GM18870 (cell line): ENCODE measurements around the gene C2CD3.
"Not testable (repeated sequence)": the region's sequence is repeated elsewhere in the genome, so short reads cannot be mapped to it uniquely, and the experiment has no call there.

Experiments used
- ATAC-seq: cut with Tn5 transposase; IDR thresholded peaks from one replicate; pipeline ENCODE4 v1.9.1; 2021; ENCODE audit warnings: moderate library complexity; ENCODE audit not compliant: unreplicated experiment

C2CD3 gene

DNA sequence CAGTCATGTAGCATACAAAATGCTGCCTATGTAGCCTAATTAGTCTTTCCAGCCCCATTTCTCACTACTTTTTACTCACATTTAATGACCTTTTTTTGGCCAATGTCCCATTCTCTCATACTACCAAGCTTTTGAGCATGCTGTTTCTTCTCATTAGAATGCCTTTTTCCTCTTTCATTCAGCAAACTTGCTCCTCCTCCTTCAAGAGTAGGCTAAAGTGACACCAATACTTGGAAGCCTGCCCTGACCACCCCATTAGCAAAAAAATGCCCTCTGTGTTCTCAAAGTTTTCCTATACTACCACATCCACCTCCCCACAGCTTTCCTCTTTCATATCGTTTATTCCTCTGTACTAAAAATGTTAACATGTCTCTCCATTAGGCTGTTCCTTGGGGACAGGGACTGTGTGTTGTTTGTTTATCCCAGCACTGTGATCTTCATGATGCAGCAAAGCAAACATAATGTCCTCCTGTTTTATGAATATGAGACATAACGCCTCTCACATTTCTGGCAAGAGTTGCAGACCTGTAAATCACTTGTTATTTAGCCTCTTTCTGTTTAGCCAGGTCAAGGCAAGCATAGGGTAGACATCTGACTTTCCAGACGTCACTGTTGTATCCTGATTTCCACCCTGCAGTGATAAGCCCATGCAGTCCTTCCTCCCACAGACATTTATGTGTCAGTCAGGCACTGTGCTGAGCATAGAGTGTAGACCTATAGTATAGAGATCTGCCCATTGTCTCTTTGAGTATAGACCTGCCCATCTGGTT, 99.9 kb downstream of the C2CD3 start:
- ATAC-seq: no peak

- no peak for ATAC-seq
Observed at GRCh38 chr11:74069146-74070046, 101.4 kb downstream of the C2CD3 start.

- not testable (repeated sequence) for ATAC-seq
Observed at GRCh38 chr11:74066663-74067062, 104.1 kb downstream of the C2CD3 start.

- not testable (repeated sequence) for ATAC-seq
Observed at GRCh38 chr11:74065534-74065933, 105.3 kb downstream of the C2CD3 start.

GRCh38 chr11:74063628-74064027, 107.2 kb downstream of the C2CD3 start:
- ATAC-seq: not testable (repeated sequence)

GRCh38 chr11:74061599-74061998, 109.2 kb downstream of the C2CD3 start:
- ATAC-seq: not testable (repeated sequence)

GRCh38 chr11:74057249-74058151, 113.3 kb downstream of the C2CD3 start:
- ATAC-seq: no peak

DNA sequence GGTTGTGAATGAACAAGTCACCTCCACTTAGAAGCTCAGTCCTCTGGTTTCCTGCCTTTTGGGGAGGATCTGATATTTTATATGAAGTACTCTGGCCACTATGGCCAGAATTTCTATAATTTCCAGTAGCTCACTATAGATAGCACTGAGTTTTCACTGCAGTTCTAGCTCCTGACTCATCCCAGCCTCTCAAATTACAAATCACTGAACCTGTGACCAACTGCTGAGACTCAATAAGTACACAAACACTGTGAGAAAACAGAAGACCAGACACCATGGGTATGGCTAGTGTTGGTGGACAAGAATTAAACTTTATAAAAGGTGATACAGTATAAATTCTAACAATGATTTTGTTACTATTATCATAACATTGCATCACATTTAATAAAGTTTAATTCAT, 114.9 kb downstream of the C2CD3 start:
- ATAC-seq: no peak

GRCh38 chr11:74050465-74050864, 120.3 kb downstream of the C2CD3 start:
- no peak for ATAC-seq

DNA sequence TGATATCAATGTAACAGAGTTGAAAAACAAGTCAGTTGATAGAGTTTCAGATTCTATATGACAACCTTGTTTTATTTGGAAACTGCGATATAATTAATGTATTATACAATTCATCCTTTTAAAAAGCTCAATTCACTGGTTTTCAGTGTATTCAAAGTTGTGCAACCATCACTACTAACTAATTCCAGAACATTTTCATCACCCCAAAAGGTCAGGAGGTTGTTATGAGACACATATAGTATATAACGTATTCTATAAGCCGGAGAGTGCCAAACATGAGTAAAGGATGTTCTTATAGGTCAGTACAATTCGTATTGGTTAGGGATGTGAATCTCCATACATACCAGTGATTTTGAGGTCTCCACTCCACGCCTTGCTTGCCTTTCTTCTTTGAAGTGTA, 121.8 kb downstream of the C2CD3 start:
- no peak for ATAC-seq

GRCh38 chr11:74044538-74044937, 126.3 kb downstream of the C2CD3 start:
- no peak for ATAC-seq

DNA sequence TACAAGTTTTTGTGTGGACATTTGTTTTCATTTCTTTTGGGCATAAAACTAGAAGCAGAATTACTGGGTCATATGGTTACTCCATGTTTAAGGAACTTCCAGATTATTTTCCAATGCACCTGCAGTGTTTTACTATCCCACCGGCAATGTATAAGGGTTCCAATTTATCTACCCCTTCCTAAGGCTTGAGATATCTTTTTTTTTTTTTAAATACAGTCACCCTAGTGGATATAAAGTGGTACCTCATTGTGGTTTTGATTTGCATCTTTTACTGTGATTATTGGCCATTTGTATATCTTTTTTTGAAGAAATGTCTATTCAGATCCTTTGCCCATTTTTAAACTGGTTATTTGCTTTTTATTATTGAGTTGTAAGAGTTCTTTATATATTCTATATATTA, 127.4 kb downstream of the C2CD3 start:
- ATAC-seq: no peak

GRCh38 chr11:74037309-74037708, 133.5 kb downstream of the C2CD3 start:
- ATAC-seq: no peak

DNA sequence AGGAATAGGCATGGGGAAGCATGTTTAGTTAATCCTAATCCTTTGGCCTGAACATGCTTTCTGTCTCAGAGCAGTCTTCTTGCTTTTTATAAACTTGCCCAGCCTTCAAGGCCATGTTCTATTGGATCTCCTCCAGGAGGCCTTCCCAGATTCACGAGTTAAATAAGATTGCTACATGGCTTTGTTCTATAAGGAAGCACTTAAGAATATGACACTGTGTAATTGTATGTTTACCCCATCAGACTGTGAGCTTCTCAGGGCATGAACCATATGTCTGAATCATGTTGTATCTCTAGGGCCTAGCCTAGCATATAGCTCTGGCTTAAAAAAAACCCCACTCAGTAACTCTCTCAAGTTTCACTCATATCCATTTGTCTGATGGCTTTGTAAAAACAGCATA, 135.5 kb downstream of the C2CD3 start:
- ATAC-seq: no peak

DNA sequence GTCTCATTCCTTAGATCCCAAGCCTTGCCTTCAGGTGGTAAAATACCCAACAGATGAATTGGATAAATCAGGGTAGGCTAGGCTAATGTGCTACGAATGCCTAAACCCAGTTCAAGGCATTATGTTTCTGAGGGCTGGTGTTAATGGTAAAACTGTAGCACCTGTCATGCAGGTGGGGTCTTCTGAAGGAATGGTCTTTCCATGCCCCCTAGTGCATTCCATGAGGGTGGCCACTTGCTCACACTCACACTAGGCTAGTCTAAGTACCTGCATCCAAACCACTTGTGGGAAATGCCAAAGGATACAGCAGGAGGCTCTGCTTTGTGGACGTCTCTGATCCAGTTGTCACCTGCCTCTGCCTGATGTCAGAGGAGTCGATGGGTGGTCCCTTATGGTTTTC, 137.8 kb downstream of the C2CD3 start:
- no peak for ATAC-seq

- ATAC-seq: no peak
Observed at GRCh38 chr11:74030723-74031676, 139.8 kb downstream of the C2CD3 start.

DNA sequence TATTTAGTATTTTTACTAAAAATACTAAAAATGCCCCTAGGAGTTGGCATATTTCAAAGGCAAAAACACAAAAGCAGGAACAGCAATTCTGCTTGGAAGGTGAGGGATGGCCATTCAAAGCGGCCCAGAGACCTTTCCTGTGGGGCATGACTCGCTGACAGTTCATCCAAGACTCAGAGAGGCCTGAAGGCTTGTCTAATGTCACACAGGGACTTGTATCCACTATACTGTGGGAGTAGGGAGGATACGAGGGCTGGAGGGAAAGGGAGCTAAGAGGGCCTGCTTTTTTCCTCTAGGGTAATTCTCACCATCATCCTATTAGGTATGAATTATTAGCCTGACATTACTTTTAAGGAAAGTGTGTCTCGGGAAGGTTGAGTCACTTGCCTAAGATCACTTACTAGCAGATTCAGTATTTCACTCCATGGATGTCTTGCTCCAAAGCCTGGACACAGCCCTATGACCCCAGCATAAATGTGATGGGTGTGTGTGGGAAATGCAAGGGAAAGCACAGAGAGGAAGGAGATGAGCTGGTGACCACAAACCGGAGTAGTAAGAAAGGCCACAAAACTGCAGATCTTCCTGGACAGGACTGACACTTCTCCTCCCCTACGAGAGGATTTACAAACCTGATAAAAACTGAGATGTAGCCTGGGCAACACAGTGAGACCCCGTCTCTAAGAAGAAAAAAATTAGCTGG, 145.2 kb downstream of the C2CD3 start:
- no peak for ATAC-seq

- no peak for ATAC-seq
Observed at GRCh38 chr11:74024261-74025029, 146.4 kb downstream of the C2CD3 start.

GRCh38 chr11:74023276-74023675, 147.5 kb downstream of the C2CD3 start:
- ATAC-seq: no peak
